A549 (cell line): ENCODE measurements around the gene MMP27. TPM values are rescaled to one million over a fixed set of nuclear protein-coding genes. Genes with fewer than 3 reads are reported as not detected.

Experiments
- ATAC-seq, 2 experiments: fragments of 200-7000 bp in 1 of 2; fragments of >200 bp in 1 of 2; cut with Nextera tagmentation in 1 of 2; cut with Tn5 transposase in 1 of 2; 3 replicates each; pipeline versions ENCODE4 v1.8.0 to v1.9.1; 2018 to 2020; ENCODE audit warnings: mild to moderate bottlenecking in 1 of 2, moderate library complexity in 1 of 2
- CTCF ChIA-PET: fragments of 300-600 bp; sonication (Branson Sonifier 250); formaldehyde crosslinking; extraction: SDS; loops from one replicate; lab custom pipeline; 2021; ENCODE audit warnings: antibody characterized with exemption, inconsistent platforms; lab: Yijun Ruan, JAX
- POLR2A ChIA-PET: fragments of 350-600 bp; formaldehyde crosslinking; extraction: SDS; loops from one replicate; lab custom pipeline; 2021; ENCODE audit warnings: antibody characterized with exemption, inconsistent platforms; lab: Yijun Ruan, JAX
- DNase-seq, 2 experiments: peaks; one replicate each; pipeline versions ENCODE4 v3.0.0 to v3.0.0-alpha.2; 2011 to 2016; ENCODE audit warnings: low read depth in 1 of 2, low spot score in 1 of 2
- FAIRE-seq: peaks from 2 replicates; lab custom pipeline; 2011; peaks lifted over from hg19 to GRCh38; lab: Jason Lieb, UNC
- H3K27ac ChIP-seq, 2 experiments: fragments of >200 bp; sonication (Bioruptor Twin); formaldehyde crosslinking; 3 replicates each; pipeline ENCODE4 v1.5.1; 2016 to 2017
- H3K4me1 ChIP-seq: fragments of >200 bp; sonication (Bioruptor Twin); formaldehyde crosslinking; 3 replicates; pipeline ENCODE4 v1.6.1; 2016
- H3K4me2 ChIP-seq: fragments of >200 bp; sonication (Bioruptor Twin); formaldehyde crosslinking; 3 replicates; pipeline ENCODE4 v1.6.1; 2016
- H3K4me3 ChIP-seq: fragments of >200 bp; sonication (Bioruptor Twin); formaldehyde crosslinking; 3 replicates; pipeline ENCODE4 v1.5.1; 2016
- H3K9me3 ChIP-seq: fragments of >200 bp; sonication (Bioruptor Twin); formaldehyde crosslinking; 3 replicates; pipeline ENCODE4 v1.6.1; 2016
- BHLHE40 ChIP-seq: IDR thresholded peaks from 2 replicates; pipeline ENCODE4 v1.6.1; 2012; ENCODE audit warnings: low read depth, low read length, inconsistent platforms
- CBX8 ChIP-seq: fragments of 200-600 bp; sonication (generic); IDR thresholded peaks from 2 replicates; pipeline ENCODE4 v1.6.1; 2016
- CHD4 ChIP-seq: fragments of 200-600 bp; sonication (generic); IDR thresholded peaks from 2 replicates; pipeline ENCODE4 v1.6.1; 2016; ENCODE audit warnings: antibody characterized with exemption, mild to moderate bottlenecking, borderline replicate concordance
- CTCF ChIP-seq: fragments of >200 bp; sonication (Bioruptor Twin); formaldehyde crosslinking; IDR thresholded peaks from 3 replicates; pipeline ENCODE4 v1.5.1; 2016
- EHF ChIP-seq: fragments of 250-450 bp; sonication (Bioruptor Pico); IDR thresholded peaks from 2 replicates; pipeline ENCODE4 v1.5.0; 2020; ENCODE audit warnings: mild to moderate bottlenecking
- EP300 ChIP-seq, 2 experiments: fragments of >200 bp; sonication (Bioruptor Twin); formaldehyde crosslinking; IDR thresholded peaks; 2 replicates in 1 of 2; 3 replicates in 1 of 2; pipeline ENCODE4 v1.6.1; 2016 to 2017
- FOXS1 ChIP-seq: fragments of 250-450 bp; sonication (Bioruptor Pico); IDR thresholded peaks from 2 replicates; pipeline ENCODE4 v1.5.0; 2020; ENCODE audit warnings: mild to moderate bottlenecking, moderate library complexity
- HMGXB4 ChIP-seq: fragments of 250-450 bp; sonication (Bioruptor Pico); IDR thresholded peaks from 2 replicates; pipeline ENCODE4 v1.5.0; 2021; ENCODE audit warnings: mild to moderate bottlenecking, moderate library complexity, borderline replicate concordance
- HOXB5 ChIP-seq: fragments of 250-450 bp; sonication (Bioruptor Pico); IDR thresholded peaks from 2 replicates; pipeline ENCODE4 v1.5.0; 2020; ENCODE audit warnings: mild to moderate bottlenecking, moderate library complexity
- KDM1A ChIP-seq: fragments of 200-600 bp; sonication (generic); IDR thresholded peaks from 2 replicates; pipeline ENCODE4 v1.6.1; 2016; ENCODE audit warnings: low read depth, mild to moderate bottlenecking
- MAFK ChIP-seq: fragments of 450-650 bp; IDR thresholded peaks from 2 replicates; pipeline ENCODE4 v1.6.1; 2014; ENCODE audit not compliant: partially characterized antibody
- MAZ ChIP-seq: fragments of 150-350 bp; IDR thresholded peaks from 2 replicates; pipeline ENCODE4 v1.6.1; 2014; ENCODE audit warnings: antibody characterized with exemption, low read depth, low read length, borderline replicate concordance
- NPAS2 ChIP-seq: fragments of 250-450 bp; sonication (Bioruptor Pico); IDR thresholded peaks from 2 replicates; pipeline ENCODE4 v1.8.0; 2022; ENCODE audit warnings: mild to moderate bottlenecking, moderate library complexity, borderline replicate concordance
- NR3C1 ChIP-seq: fragments of >200 bp; sonication (Bioruptor Twin); formaldehyde crosslinking; IDR thresholded peaks from 3 replicates; pipeline ENCODE4 v1.6.1; 2017
- RARB ChIP-seq: fragments of 250-450 bp; sonication (Bioruptor Pico); IDR thresholded peaks from 2 replicates; pipeline ENCODE4 v1.8.0; 2021; ENCODE audit warnings: mild to moderate bottlenecking, moderate library complexity
- RCOR1 ChIP-seq: fragments of 150-350 bp; IDR thresholded peaks from 2 replicates; pipeline ENCODE4 v1.6.1; 2014; ENCODE audit warnings: antibody characterized with exemption, low read length, low read depth
- REST ChIP-seq: fragments of 200-600 bp; sonication (generic); IDR thresholded peaks from 2 replicates; pipeline ENCODE4 v1.6.1; 2016; ENCODE audit warnings: antibody characterized with exemption, mild to moderate bottlenecking, moderate library complexity
- RNF2 ChIP-seq: fragments of 200-600 bp; sonication (generic); IDR thresholded peaks from 2 replicates; pipeline ENCODE4 v1.6.1; 2016; ENCODE audit warnings: low read depth, mild to moderate bottlenecking, antibody characterized with exemption, moderate library complexity, borderline replicate concordance
- TP53 ChIP-seq: fragments of 250-450 bp; sonication (Bioruptor Pico); IDR thresholded peaks from 2 replicates; pipeline ENCODE4 v1.5.0; 2021; ENCODE audit warnings: mild to moderate bottlenecking, moderate library complexity
- ZC3H11A ChIP-seq: fragments of 450-650 bp; IDR thresholded peaks from 2 replicates; pipeline ENCODE4 v1.6.1; 2014; ENCODE audit warnings: antibody characterized with exemption, mild to moderate bottlenecking
- ZFP36 ChIP-seq: fragments of 450-650 bp; IDR thresholded peaks from 2 replicates; pipeline ENCODE4 v1.6.1; 2014; ENCODE audit warnings: borderline replicate concordance; ENCODE audit not compliant: partially characterized antibody
- WGBS: methylation state at CpG from one replicate; pipeline ENCODE4 v1.1.6; 2017; ENCODE audit errors: missing lambda C conversion rate; 5-methylcytosine and 5-hydroxymethylcytosine counted together
- polyA plus RNA-seq, 4 experiments: library from polyadenylated mRNA; depleted of rRNA in 3 of 4; stranded (reverse); fragments of >200 nt; fragmentation: RNase III in 1 of 4; extraction: RNeasy Plus Mini Kit Qiagen cat#74134 plus additional on column Dnase treatment in 1 of 4; gene quantifications; 2 replicates in 3 of 4; 3 replicates in 1 of 4; pipeline ENCODE4 v1.2.3, GENCODE V29; 2011 to 2017

MMP27 gene
- polyA plus RNA-seq, 2 of the 4 experiments (the other 2 are of a cell fraction) = not detected

GRCh38 chr11:102727890-102728289 lies 22.3 kb upstream of the MMP27 start:
- Histone ChIP-seq H3K9me3 (no peaks in the 10 kb centered on the region), H3K4me2 (no peak overlapping the region), H3K4me1 (no peaks in the 10 kb centered on the region), H3K4me3 (no peak overlapping the region), H3K27ac (no peak overlapping the region)
- FAIRE-seq = no peak
- DNase-seq = no peak
- no peak for TF ChIP-seq HMGXB4
- no peak for TF ChIP-seq EHF
- TF ChIP-seq MAZ = no peak
- no peak for TF ChIP-seq RCOR1
- no peak for TF ChIP-seq REST
- TF ChIP-seq MAFK = no peak
- TF ChIP-seq KDM1A = no peak
- no peak for TF ChIP-seq EP300 (IDR thresholded peaks at IDR 0.05)
- TF ChIP-seq NR3C1 = no peak
- no peak for TF ChIP-seq ZC3H11A
- no peak for TF ChIP-seq CTCF
- TF ChIP-seq NPAS2 (CRISPR knock-in tag) = no peak
- TF ChIP-seq RNF2 = no peak
- no peak for TF ChIP-seq TP53 (CRISPR knock-in tag)
- TF ChIP-seq CBX8 = no peak
- TF ChIP-seq ZFP36 = no peak
- TF ChIP-seq FOXS1 (CRISPR knock-in tag) = no peak
- no peak for TF ChIP-seq HOXB5 (CRISPR knock-in tag)
- TF ChIP-seq RARB (CRISPR knock-in tag) = no peak
- no peak for ATAC-seq
- WGBS = 91% methylated on average over 2 of the region's 2 CpGs
- POLR2A ChIA-PET = no interaction called here
- CTCF ChIA-PET = no interaction called here

GRCh38 chr11:102724904-102725500 lies 19.4 kb upstream of the MMP27 start, which contains the start of gene MMP8:
MMP8 (minus strand) TSS chr11:102724954; CDS start chr11:102724855, 99 bp downstream.
- no peaks in the 10 kb centered on the region for H3K4me1 ChIP-seq
- ATAC-seq = no peak
- FAIRE-seq = no peak
- H3K4me2 ChIP-seq = no peak within 1 kb of the TSS
- H3K27ac ChIP-seq = no peak within 1 kb of the TSS
- CTCF ChIA-PET = no interaction called here
- WGBS = 38% methylated on average over 2 of the region's 2 CpGs
- TF ChIP-seq BHLHE40 (no peak), RARB (CRISPR knock-in tag) (no peak), MAZ (no peak), HOXB5 (CRISPR knock-in tag) (no peak), CHD4 (no peak), CTCF (no peak)
- no peaks in the 10 kb centered on the region for H3K9me3 ChIP-seq
- no peak within 1 kb of the TSS for H3K4me3 ChIP-seq
- DNase-seq = no peak
- POLR2A ChIA-PET = no interaction called here
